Epithelial cell of proximal tubule (primary cell): ENCODE data around the gene CSF3R. TPM values are rescaled to one million over a fixed set of nuclear protein-coding genes. Genes with fewer than 3 reads are reported as not detected.
"Not testable (repeated sequence)": the region's sequence is repeated elsewhere in the genome, so short reads cannot be mapped to it uniquely, and the experiment has no call there.

Source experiments
- DNase-seq: peaks from one replicate; pipeline ENCODE4 v3.0.0-alpha.2; 2011; ENCODE audit warnings: low read depth
- H3K4me3 ChIP-seq: 2 replicates; pipeline ENCODE4 v1.5.1; 2011; ENCODE audit warnings: low read depth, mild to moderate bottlenecking, low read length
- CTCF ChIP-seq: conservative IDR thresholded peaks from 2 replicates; pipeline ENCODE4 v1.5.1; 2012; ENCODE audit warnings: low read depth, mild to moderate bottlenecking, low read length
- total RNA-seq: library from RNA; depleted of rRNA; stranded (reverse); fragments of >200 nt; gene quantifications from 2 replicates; pipeline ENCODE4 v1.2.3, GENCODE V29; 2015

CSF3R gene
- total RNA-seq, 1 donor from 2014 or later = not detected

GRCh38 chr1:36487906-36488305 is 5.2 kb upstream of the CSF3R start:
- no peak for TF ChIP-seq CTCF
- H3K4me3 ChIP-seq = no peak overlapping the region
- no peak for DNase-seq

- H3K4me3 ChIP-seq, DNase-seq: not testable (repeated sequence)
Observed at GRCh38 chr1:36487336-36487725, 4.6 kb upstream of the CSF3R start.

GRCh38 chr1:36486439-36487335 is 4.0 kb upstream of the CSF3R start:
- H3K4me3 ChIP-seq = no peak overlapping the region
- DNase-seq = peak; percentile 73
- TF ChIP-seq CTCF = no peak

- no peak for TF ChIP-seq CTCF
- no peak overlapping the region for H3K4me3 ChIP-seq
- DNase-seq = no peak
Observed at GRCh38 chr1:36486093-36486438, 3.4 kb upstream of the CSF3R start.

- no peak overlapping the region for H3K4me3 ChIP-seq
- TF ChIP-seq CTCF = no peak
- no peak for DNase-seq
Observed at GRCh38 chr1:36484099-36484498, 1.4 kb upstream of the CSF3R start.

- DNase-seq = no peak
Observed at GRCh38 chr1:36481771-36482723, 666 bp downstream of the CSF3R start.

More at GRCh38 chr1:36481771-36482723, 666 bp downstream of the CSF3R start:
- H3K4me3 ChIP-seq = no peak overlapping the region
- no peak for TF ChIP-seq CTCF
